Smooth muscle cell (in vitro differentiated cells): ENCODE results near the gene OLA1. TPM values are rescaled to one million over a fixed set of nuclear protein-coding genes. Genes with fewer than 3 reads are reported as not detected.
A peak's percentile ranks its signal among the peaks of the same experiment; 100 is the strongest.

Experiments
- DNase-seq: peaks from one replicate; lab custom pipeline; 2025; ENCODE audit not compliant: unreplicated experiment; lab: John Stamatoyannopoulos, UW
- H2AFZ ChIP-seq: fragments of 200-600 bp; sonication (generic); 2 replicates; pipeline ENCODE4 v1.6.0; 2016; ENCODE audit warnings: antibody characterized with exemption, low read depth, mild to moderate bottlenecking
- H3F3A ChIP-seq: fragments of 200-600 bp; sonication (generic); 2 replicates; pipeline ENCODE4 v1.6.0; 2017; ENCODE audit warnings: antibody characterized with exemption, low read depth
- H3K27ac ChIP-seq: fragments of 200-600 bp; sonication (generic); 2 replicates; pipeline ENCODE4 v1.5.1; 2016; ENCODE audit warnings: low read depth, mild to moderate bottlenecking
- H3K27me3 ChIP-seq: fragments of 200-600 bp; sonication (generic); 2 replicates; pipeline ENCODE4 v1.6.1; 2016; ENCODE audit warnings: low read depth, mild to moderate bottlenecking
- H3K36me3 ChIP-seq: fragments of 200-600 bp; sonication (generic); 2 replicates; pipeline ENCODE4 v1.5.1; 2016; ENCODE audit warnings: low read depth
- H3K4me1 ChIP-seq: fragments of 200-600 bp; sonication (generic); 2 replicates; pipeline ENCODE4 v1.5.1; 2016; ENCODE audit warnings: low read depth
- H3K4me2 ChIP-seq: fragments of 200-600 bp; sonication (generic); 2 replicates; pipeline ENCODE4 v1.6.0; 2016; ENCODE audit warnings: mild to moderate bottlenecking
- H3K4me3 ChIP-seq: fragments of 200-600 bp; sonication (generic); 2 replicates; pipeline ENCODE4 v1.5.1; 2016; ENCODE audit warnings: mild to moderate bottlenecking
- H3K79me2 ChIP-seq: fragments of 200-600 bp; sonication (generic); 2 replicates; pipeline ENCODE4 v1.6.0; 2016; ENCODE audit warnings: low read depth, mild to moderate bottlenecking
- H3K9ac ChIP-seq: fragments of 200-600 bp; sonication (generic); 2 replicates; pipeline ENCODE4 v1.6.0; 2016; ENCODE audit warnings: low read depth
- H3K9me3 ChIP-seq: fragments of 200-600 bp; sonication (generic); replicated peaks from 2 replicates; pipeline ENCODE4 v1.5.1; 2016; ENCODE audit warnings: low read depth
- H4K20me1 ChIP-seq: fragments of 200-600 bp; sonication (generic); 2 replicates; pipeline ENCODE4 v1.6.0; 2016; ENCODE audit warnings: low read depth
- WGBS: methylation state at CpG from one replicate; pipeline ENCODE4 v1.1.7; 2016; ENCODE audit warnings: low lambda C conversion rate; 5-methylcytosine and 5-hydroxymethylcytosine counted together
- polyA plus RNA-seq: library from polyadenylated mRNA; unstranded; fragments of >200 nt; fragmentation: Nextera tagmentation; extraction: Ambion mirVana; gene quantifications from 2 replicates; pipeline ENCODE4 v1.2.1, GENCODE V29; 2016
- total RNA-seq: library from RNA; depleted of rRNA; stranded (reverse); fragments of >200 nt; gene quantifications from 2 replicates; pipeline ENCODE4 v1.2.3, GENCODE V29; 2014
- TF ChIP-seq, protein P1 (sequence below): fragments of 200-600 bp; sonication (generic); IDR thresholded peaks from 2 replicates; pipeline ENCODE4 v1.5.1; 2017; ENCODE audit warnings: borderline replicate concordance, mild to moderate bottlenecking, antibody characterized with exemption; ENCODE audit not compliant: insufficient read depth, poor library complexity, severe bottlenecking

The OLA1 gene
- total and polyA plus RNA-seq, 2 experiments from 2014 or later, result 59.6 to 76.0 TPM

DNA sequence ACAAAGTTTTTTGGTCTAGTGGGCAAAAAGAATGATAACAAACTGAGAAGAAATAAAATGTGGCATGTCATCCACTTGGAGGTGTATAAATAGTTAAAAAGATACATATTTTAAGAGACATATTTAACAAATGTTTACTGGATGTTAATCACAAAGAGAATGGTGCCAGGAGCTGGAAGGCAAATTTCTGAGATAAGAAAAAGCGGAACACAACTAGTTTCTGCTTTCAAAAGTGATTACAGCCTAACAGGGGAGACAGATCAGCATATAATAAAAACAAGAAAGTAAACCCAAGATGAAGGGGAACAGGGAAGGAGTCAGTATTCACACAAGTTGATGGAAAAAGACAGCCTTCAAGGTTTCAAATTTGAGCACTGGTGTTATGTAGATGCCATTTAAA is 91.3 kb downstream of the OLA1 start:
- H3K36me3 ChIP-seq, result no peaks in the 10 kb centered on the region
- no peaks in the 10 kb centered on the region for H3K9me3 ChIP-seq
- peaks cover 18% of the 10 kb centered on the region for H3K79me2 ChIP-seq
- H3K27me3 ChIP-seq, result no peaks in the 10 kb centered on the region
- no peak overlapping the region for H3K27ac ChIP-seq
- no peaks in the 10 kb centered on the region for H3K4me1 ChIP-seq
- H3K4me2 ChIP-seq, result no peak overlapping the region
- no peak overlapping the region for H2AFZ ChIP-seq
- WGBS, result 59% methylated on average over 1 of the region's 1 CpG
- no peak overlapping the region for H3K9ac ChIP-seq
- H3F3A ChIP-seq, result peaks cover 13% of the 10 kb centered on the region
- no peak overlapping the region for H3K4me3 ChIP-seq
- no peak for DNase-seq
- TF ChIP-seq, protein P1, sequence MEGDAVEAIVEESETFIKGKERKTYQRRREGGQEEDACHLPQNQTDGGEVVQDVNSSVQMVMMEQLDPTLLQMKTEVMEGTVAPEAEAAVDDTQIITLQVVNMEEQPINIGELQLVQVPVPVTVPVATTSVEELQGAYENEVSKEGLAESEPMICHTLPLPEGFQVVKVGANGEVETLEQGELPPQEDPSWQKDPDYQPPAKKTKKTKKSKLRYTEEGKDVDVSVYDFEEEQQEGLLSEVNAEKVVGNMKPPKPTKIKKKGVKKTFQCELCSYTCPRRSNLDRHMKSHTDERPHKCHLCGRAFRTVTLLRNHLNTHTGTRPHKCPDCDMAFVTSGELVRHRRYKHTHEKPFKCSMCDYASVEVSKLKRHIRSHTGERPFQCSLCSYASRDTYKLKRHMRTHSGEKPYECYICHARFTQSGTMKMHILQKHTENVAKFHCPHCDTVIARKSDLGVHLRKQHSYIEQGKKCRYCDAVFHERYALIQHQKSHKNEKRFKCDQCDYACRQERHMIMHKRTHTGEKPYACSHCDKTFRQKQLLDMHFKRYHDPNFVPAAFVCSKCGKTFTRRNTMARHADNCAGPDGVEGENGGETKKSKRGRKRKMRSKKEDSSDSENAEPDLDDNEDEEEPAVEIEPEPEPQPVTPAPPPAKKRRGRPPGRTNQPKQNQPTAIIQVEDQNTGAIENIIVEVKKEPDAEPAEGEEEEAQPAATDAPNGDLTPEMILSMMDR, result no peak
- peaks cover 43% of the 10 kb centered on the region for H4K20me1 ChIP-seq

DNA sequence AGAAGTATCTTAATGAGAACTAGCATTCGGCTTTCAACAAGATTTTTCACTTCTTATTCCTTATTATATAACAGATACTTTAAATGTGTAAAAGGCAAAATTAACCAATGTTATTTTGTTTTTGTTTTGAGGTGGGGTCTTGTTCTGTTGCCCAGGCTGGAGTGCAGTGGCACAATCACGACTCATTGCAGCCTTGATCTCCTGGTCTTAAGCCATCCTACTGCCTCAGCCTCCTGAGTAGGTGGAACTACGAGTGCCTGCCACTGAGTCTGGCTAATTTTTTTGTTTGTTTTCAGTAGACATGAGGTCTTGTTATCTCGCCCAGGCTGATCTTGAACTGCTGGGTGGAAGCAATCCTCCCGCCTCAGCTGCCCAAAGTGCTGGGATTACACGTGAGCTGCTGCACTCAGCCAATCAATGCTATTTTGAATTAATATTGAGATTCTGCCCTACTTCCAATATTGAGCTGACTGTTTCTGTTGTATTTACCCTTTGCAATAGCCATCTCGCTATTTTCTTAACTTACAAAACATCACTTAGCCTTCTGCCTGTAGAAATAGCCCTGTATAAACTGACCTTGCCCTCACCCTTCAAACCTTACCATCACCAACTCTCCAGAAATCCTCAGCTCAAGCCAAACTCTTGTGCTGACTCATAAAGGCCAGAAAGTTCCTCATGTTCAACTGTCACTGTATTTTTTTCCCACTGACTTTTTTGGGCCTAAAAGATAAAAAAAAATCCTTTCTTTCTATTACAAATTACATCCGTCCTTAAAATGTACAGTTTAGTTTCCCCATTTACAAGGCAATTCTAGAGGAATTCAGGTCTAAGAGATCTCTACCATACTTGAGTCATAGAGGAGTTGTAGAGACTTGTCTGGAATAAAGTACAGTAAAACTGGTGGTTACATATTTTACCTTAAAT is 94.3 kb downstream of the OLA1 start:
- WGBS, result 40% methylated on average over 8 of the region's 8 CpGs
- Histone ChIP-seq H2AFZ (no peak overlapping the region), H3K36me3 (no peaks in the 10 kb centered on the region), H3K9me3 (no peaks in the 10 kb centered on the region), H3K79me2 (peaks cover 10% of the 10 kb centered on the region), H3K27me3 (no peaks in the 10 kb centered on the region), H3K4me3 (no peak overlapping the region), H3K4me1 (no peaks in the 10 kb centered on the region), H3K9ac (no peak overlapping the region), H3F3A (peaks cover 13% of the 10 kb centered on the region), H4K20me1 (peaks cover 42% of the 10 kb centered on the region), H3K27ac (peak overlapping the region; percentile 39), H3K4me2 (peak overlapping the region; percentile 28)
- no peak for DNase-seq
- TF ChIP-seq, protein P1, result no peak

DNA sequence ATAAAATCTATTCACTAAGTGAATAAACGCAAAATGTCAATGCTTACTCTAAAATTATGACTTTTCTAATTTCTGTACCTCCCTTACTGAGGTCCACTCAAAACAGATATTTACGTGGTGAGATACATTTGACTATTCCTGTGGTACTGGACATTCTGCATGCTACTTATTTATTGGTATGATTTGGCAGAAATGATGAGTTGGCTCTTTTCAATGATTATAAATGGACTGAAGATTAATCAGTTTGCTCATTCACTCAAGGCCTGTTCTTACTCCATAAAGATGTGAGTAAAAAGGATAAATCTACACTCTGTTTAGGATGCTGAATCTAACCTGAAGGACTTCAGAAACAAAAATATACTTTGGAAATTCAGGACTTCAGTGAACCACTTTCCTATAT is 98.8 kb downstream of the OLA1 start:
- no peaks in the 10 kb centered on the region for H3K36me3 ChIP-seq
- H3K79me2 ChIP-seq, result peaks cover 14% of the 10 kb centered on the region
- TF ChIP-seq, protein P1, result no peak
- H3K9ac ChIP-seq, result no peak overlapping the region
- H3K27ac ChIP-seq, result no peak overlapping the region
- H2AFZ ChIP-seq, result no peak overlapping the region
- WGBS, result 95% methylated on average over 2 of the region's 2 CpGs
- no peak overlapping the region for H3K4me3 ChIP-seq
- DNase-seq, result no peak
- H3K4me1 ChIP-seq, result no peaks in the 10 kb centered on the region
- H3K9me3 ChIP-seq, result no peaks in the 10 kb centered on the region
- H3F3A ChIP-seq, result peaks cover 1% of the 10 kb centered on the region
- H4K20me1 ChIP-seq, result peaks cover 22% of the 10 kb centered on the region
- H3K4me2 ChIP-seq, result no peak overlapping the region
- no peaks in the 10 kb centered on the region for H3K27me3 ChIP-seq

DNA sequence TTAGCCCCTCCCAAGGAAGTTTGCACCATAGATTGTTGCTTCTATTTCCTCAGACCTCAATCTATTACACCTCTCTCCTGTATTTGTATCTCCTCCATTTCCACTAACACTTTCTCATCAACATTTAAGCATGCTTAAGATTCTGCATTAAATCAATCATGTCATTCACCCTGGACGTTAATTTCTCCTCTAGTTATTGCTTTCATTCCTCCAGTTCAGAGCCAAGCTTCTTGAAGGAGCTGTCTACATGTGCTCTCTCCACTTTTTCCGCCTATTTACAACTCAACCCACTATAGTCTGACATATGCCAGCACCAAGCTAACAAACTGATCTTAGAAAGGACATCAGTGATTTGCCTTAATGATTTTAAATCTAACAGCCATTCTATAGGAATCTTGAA is 99.5 kb downstream of the OLA1 start:
- H3K9ac ChIP-seq, result no peak overlapping the region
- H2AFZ ChIP-seq, result no peak overlapping the region
- H3K4me3 ChIP-seq, result no peak overlapping the region
- DNase-seq, result no peak
- peaks cover 19% of the 10 kb centered on the region for H4K20me1 ChIP-seq
- H3K4me2 ChIP-seq, result no peak overlapping the region
- no peaks in the 10 kb centered on the region for H3K9me3 ChIP-seq
- no peaks in the 10 kb centered on the region for H3F3A ChIP-seq
- no peaks in the 10 kb centered on the region for H3K4me1 ChIP-seq
- no peaks in the 10 kb centered on the region for H3K36me3 ChIP-seq
- H3K27me3 ChIP-seq, result no peaks in the 10 kb centered on the region
- 90% methylated on average over 2 of the region's 2 CpGs for WGBS
- H3K79me2 ChIP-seq, result peaks cover 16% of the 10 kb centered on the region
- no peak overlapping the region for H3K27ac ChIP-seq
- TF ChIP-seq, protein P1, result no peak
